Stomach (tissue), 19 donors: ENCODE data around the gene FBXO38. TPM values are rescaled to one million over a fixed set of nuclear protein-coding genes. Genes with fewer than 3 reads are reported as not detected.

ENCODE experiments used
- DNase-seq, 2 donors: peaks; one replicate each; pipeline versions ENCODE4 v3.0.0 to v3.0.0-alpha.2; 2013 to 2019
- H3K27ac ChIP-seq, 5 donors: fragments of 200-600 bp in 4 of 5; sonication (generic) in 4 of 5; one replicate each; pipeline ENCODE4 v1.5.1; 2013 to 2019; ENCODE audit warnings: mild to moderate bottlenecking in 1 of 5, moderate library complexity in 1 of 5
- H3K27me3 ChIP-seq, 3 donors: fragments of 200-600 bp; sonication (generic); one replicate each; pipeline ENCODE4 v1.5.1; 2017 to 2019; ENCODE audit warnings: mixed run types in 1 of 3
- H3K36me3 ChIP-seq, 4 donors: fragments of 200-600 bp; sonication (generic); 1 replicate in 3 of 4; 2 replicates in 1 of 4; pipeline ENCODE4 v1.5.1; 2016 to 2019
- H3K4me1 ChIP-seq, 4 donors: fragments of 200-600 bp; sonication (generic); one replicate each; pipeline ENCODE4 v1.5.1; 2016 to 2019
- H3K4me3 ChIP-seq, 4 donors: fragments of 200-600 bp; sonication (generic) in 3 of 4; one replicate each; pipeline ENCODE4 v1.5.1; 2016 to 2019; ENCODE audit warnings: mild to moderate bottlenecking in 1 of 4
- H3K9me3 ChIP-seq, 4 donors: fragments of 200-600 bp; sonication (generic); one replicate each; pipeline ENCODE4 v1.5.1; 2016 to 2019
- CTCF ChIP-seq, 7 experiments: fragments of 450-650 bp in 4 of 7; fragments of 200-600 bp in 3 of 7; sonication (generic) in 3 of 7; IDR thresholded peaks; one replicate each; pipeline ENCODE4 v1.5.1; 2016 to 2019; ENCODE audit warnings: antibody characterized with exemption in 7 of 7, control low read depth in 2 of 7, mild to moderate bottlenecking in 1 of 7
- EP300 ChIP-seq: sonication (generic); formaldehyde crosslinking; IDR thresholded peaks from one replicate; pipeline ENCODE4 v1.6.1; 2017; ENCODE audit warnings: antibody characterized with exemption
- POLR2A ChIP-seq, 4 donors: fragments of 450-650 bp; IDR thresholded peaks; one replicate each; pipeline ENCODE4 v1.6.1; 2016; ENCODE audit warnings: antibody characterized with exemption in 4 of 4, control low read depth in 2 of 4, mild to moderate bottlenecking in 1 of 4, moderate library complexity in 1 of 4
- POLR2AphosphoS5 ChIP-seq, 3 donors: sonication (generic); formaldehyde crosslinking; IDR thresholded peaks; one replicate each; pipeline ENCODE4 v1.6.1; 2016; ENCODE audit warnings: antibody characterized with exemption in 3 of 3
- WGBS, 5 donors: extraction: QIAGEN DNeasy Blood & Tissue Kit in 3 of 5; methylation state at CpG; one replicate each; pipeline versions ENCODE4 v1.1.5 to v1.1.7; 2013 to 2018; 5-methylcytosine and 5-hydroxymethylcytosine counted together
- intact Hi-C: fragments of 100-400 bp; cut with DNase I; formaldehyde crosslinking; loops from one replicate; pipeline ENCODE4 v1.15.1; 2023; ENCODE audit warnings: low total_unique reads
- long read RNA-seq, 10 donors: transcript quantifications; one replicate each; lab custom pipeline, GENCODE V29; 2026
- polyA plus RNA-seq, 3 donors: library from polyadenylated mRNA; stranded (reverse); fragments of 200-250 nt; gene quantifications; one replicate each; pipeline ENCODE4 v1.2.3, GENCODE V29; 2013
- total RNA-seq, 5 donors: library from RNA; depleted of rRNA; stranded (reverse); fragments of >200 nt; gene quantifications; one replicate each; pipeline versions ENCODE4 v1.1.0 to v1.2.3, GENCODE V29; 2014 to 2016
- donor health status: healthy with polysubstance abuse.
- donor health status: Bipolar disorder and iron deficiency.
- donor health status: healthy.

FBXO38 gene
- total RNA-seq (100 to 1,000 TPM in 2 of 5 donors, 10 to 100 TPM in 3; 16.3 to 119 (median 45.5) TPM), polyA plus RNA-seq (10 to 100 TPM; 10.7 to 15.6 (median 11.4) TPM)
- long read RNA-seq, donor 1, partial matches to known transcripts, result 0 of 1 reads
- long read RNA-seq, donor 1, other reads (novel, unspliced or antisense), result 0 of 1 reads
- long read RNA-seq, donor 2, result 0 reads
- long read RNA-seq, donor 3, full-length matches to known transcripts, result 2 of 2 reads
- long read RNA-seq, donor 3, partial matches to known transcripts, result 0 of 2 reads
- long read RNA-seq, donor 3, other reads (novel, unspliced or antisense), result 0 of 2 reads
- long read RNA-seq, donor 4, result 0 reads
- long read RNA-seq, donor 5, partial matches to known transcripts, result 0 of 1 reads
- long read RNA-seq, donor 5, other reads (novel, unspliced or antisense), result 0 of 1 reads
- long read RNA-seq, donor 6, full-length matches to known transcripts, result 4 of 4 reads
- long read RNA-seq, donor 6, partial matches to known transcripts, result 0 of 4 reads
- long read RNA-seq, donor 6, other reads (novel, unspliced or antisense), result 0 of 4 reads
- long read RNA-seq, donor 7, partial matches to known transcripts, result 0 of 1 reads
- long read RNA-seq, donor 7, other reads (novel, unspliced or antisense), result 0 of 1 reads
- long read RNA-seq, donor 8, full-length matches to known transcripts, result 3 of 3 reads
- long read RNA-seq, donor 8, partial matches to known transcripts, result 0 of 3 reads
- long read RNA-seq, donor 8, other reads (novel, unspliced or antisense), result 0 of 3 reads
- long read RNA-seq, donor 9, partial matches to known transcripts, result 0 of 3 reads
- long read RNA-seq, donor 9, other reads (novel, unspliced or antisense), result 0 of 3 reads
- long read RNA-seq, donor 10, full-length matches to known transcripts, result 1 of 1 reads
- long read RNA-seq, donor 10, partial matches to known transcripts, result 0 of 1 reads
- long read RNA-seq, donor 10, other reads (novel, unspliced or antisense), result 0 of 1 reads

- intact Hi-C loops, result no loop called here
- Histone ChIP-seq H3K4me1 (peaks cover 32 to 76% (median 57%) of the 10 kb centered on the region in 4 donors), H3K27ac (peak within 1 kb of the TSS; percentile 87 to 97 (median 94)), H3K4me3 (peak within 1 kb of the TSS; percentile 66 to 85 (median 83)), H3K27me3 (no peaks in the 10 kb centered on the region), H3K36me3 (peaks cover 0 to 10% (median 8%) of the 10 kb centered on the region in 4 donors), H3K9me3 (no peaks in the 10 kb centered on the region)
- WGBS, 5 donors, result 0 to 1% (median 1%) methylated on average over 36 to 45 of the region's 45 CpGs
- TF ChIP-seq POLR2A (IDR thresholded peaks at IDR 0.05) (peak in 2 of 4 donors; percentile 24 to 63), POLR2AphosphoS5 (IDR thresholded peaks at IDR 0.05) (peak; percentile 88 to 98 (median 98)), CTCF (IDR thresholded peaks at IDR 0.05) (no peak)
- peak; percentile 97 to 99 for DNase-seq
Measured at GRCh38 chr5:148383564-148384379, at the start of gene FBXO38. Gene FBXO38, plus strand, starts transcription at chr5:148383958. Its CDS starts 10,819 bp downstream, at chr5:148394777.

- TF ChIP-seq EP300 (no peak), POLR2A (IDR thresholded peaks at IDR 0.05) (no peak), POLR2AphosphoS5 (IDR thresholded peaks at IDR 0.05) (no peak), CTCF (IDR thresholded peaks at IDR 0.05) (no peak)
- WGBS, 5 donors, result 88 to 96% (median 92%) methylated on average over 3 of the region's 3 CpGs
Measured at GRCh38 chr5:148335259-148335658, 48.5 kb upstream of the FBXO38 start, which contains the start of gene SPINK9. Gene SPINK9, plus strand, starts transcription at chr5:148335559. Its CDS starts 55 bp downstream, at chr5:148335614.

GRCh38 chr5:148336704-148337435 is 46.9 kb upstream of the FBXO38 start:
- 77 to 88% (median 86%) methylated on average over 3 of the region's 3 CpGs for WGBS, 5 donors
- Histone ChIP-seq H3K9me3 (no peaks in the 10 kb centered on the region), H3K27ac (no peak overlapping the region), H3K27me3 (no peaks in the 10 kb centered on the region), H3K36me3 (no peaks in the 10 kb centered on the region), H3K4me3 (no peak overlapping the region), H3K4me1 (no peaks in the 10 kb centered on the region)
- no peak for DNase-seq
- intact Hi-C loops, result no loop called here
- TF ChIP-seq EP300 (no peak), CTCF (IDR thresholded peaks at IDR 0.05) (no peak), POLR2A (IDR thresholded peaks at IDR 0.05) (no peak), POLR2AphosphoS5 (IDR thresholded peaks at IDR 0.05) (no peak)

More at GRCh38 chr5:148335259-148335658, 48.5 kb upstream of the FBXO38 start, which contains the start of gene SPINK9:
- Histone ChIP-seq H3K27me3 (no peaks in the 10 kb centered on the region), H3K27ac (no peak within 1 kb of the TSS), H3K4me1 (no peaks in the 10 kb centered on the region), H3K36me3 (no peaks in the 10 kb centered on the region), H3K4me3 (no peak within 1 kb of the TSS), H3K9me3 (peaks cover 0 to 8% (median 4%) of the 10 kb centered on the region in 4 donors)
- intact Hi-C loops, result no loop called here
- DNase-seq, result no peak
